Erythroblast (primary cell): ENCODE results near the gene CNTN4.

ENCODE experiments used
- GATA1 ChIP-seq: IDR thresholded peaks from 2 replicates; pipeline ENCODE4 v1.6.1; 2011; ENCODE audit warnings: low read depth, mild to moderate bottlenecking, control low read depth, low read length, moderate library complexity
- POLR2A ChIP-seq: IDR thresholded peaks from 2 replicates; pipeline ENCODE4 v1.6.1; 2011; ENCODE audit warnings: mild to moderate bottlenecking, low read length

- TF ChIP-seq POLR2A (no peak), GATA1 (no peak)
Observed at GRCh38 chr3:3087279-3087678, 988.6 kb downstream of the CNTN4 start.
